Mucosa of descending colon (tissue), 3 donors: ENCODE results near the gene PEPD. TPM values are rescaled to one million over a fixed set of nuclear protein-coding genes. Genes with fewer than 3 reads are reported as not detected.

ENCODE experiments used
- ATAC-seq: fragments of 200-7000 bp; cut with Tn5 transposase; one replicate; pipeline ENCODE4 v1.9.1; 2020; ENCODE audit warnings: mild to moderate bottlenecking, moderate library complexity
- DNase-seq, 3 donors: peaks; one replicate each; pipeline ENCODE4 v3.0.0-alpha.2; 2020
- H3K36me3 ChIP-seq: fragments of 200-600 bp; one replicate; pipeline ENCODE4 v1.8.0; 2021; ENCODE audit warnings: low read depth, mild to moderate bottlenecking
- H3K4me1 ChIP-seq: fragments of 200-600 bp; one replicate; pipeline ENCODE4 v1.8.0; 2021; ENCODE audit warnings: low read depth, mild to moderate bottlenecking
- H3K4me3 ChIP-seq: fragments of 200-600 bp; one replicate; pipeline ENCODE4 v1.8.0; 2021; ENCODE audit warnings: mild to moderate bottlenecking
- H3K9me3 ChIP-seq: fragments of 200-600 bp; one replicate; pipeline ENCODE4 v1.8.0; 2021; ENCODE audit warnings: mild to moderate bottlenecking
- intact Hi-C, 2 donors: fragments of 100-400 bp; cut with DNase I in 1 of 2; cut with micrococcal nuclease in 1 of 2; formaldehyde crosslinking; loops; one replicate each; pipeline versions ENCODE4 v1.11.0 to v1.11.1; 2022; cut with DNase I, micrococcal nuclease
- total RNA-seq, 3 donors: library from RNA; stranded (reverse); fragmentation: NEBNext Ultra II Directional in 2 of 3; extraction: Animal tissue kit (Norgen Biotek cat#: 25700) in 2 of 3; gene quantifications; one replicate each; pipeline versions ENCODE4 v1.2.1 to v1.2.4, GENCODE V29; 2021 to 2023
- TF ChIP-seq, protein P1 (sequence below): fragments of 200-600 bp; IDR thresholded peaks from one replicate; pipeline ENCODE4 v1.8.0; 2022; ENCODE audit warnings: antibody characterized with exemption, mild to moderate bottlenecking
- donor health status: DM: no; HTN: no; CAD: no; lungs with moderate emphysema.
- donor health status: DM: no; HTN: no; CAD: no.
- donor health status: DM: no; HTN: yes; CAD: no.

Gene PEPD
- total RNA-seq, 3 donors from 2014 or later: 40.4 to 91.5 (median 79.1) TPM

DNA sequence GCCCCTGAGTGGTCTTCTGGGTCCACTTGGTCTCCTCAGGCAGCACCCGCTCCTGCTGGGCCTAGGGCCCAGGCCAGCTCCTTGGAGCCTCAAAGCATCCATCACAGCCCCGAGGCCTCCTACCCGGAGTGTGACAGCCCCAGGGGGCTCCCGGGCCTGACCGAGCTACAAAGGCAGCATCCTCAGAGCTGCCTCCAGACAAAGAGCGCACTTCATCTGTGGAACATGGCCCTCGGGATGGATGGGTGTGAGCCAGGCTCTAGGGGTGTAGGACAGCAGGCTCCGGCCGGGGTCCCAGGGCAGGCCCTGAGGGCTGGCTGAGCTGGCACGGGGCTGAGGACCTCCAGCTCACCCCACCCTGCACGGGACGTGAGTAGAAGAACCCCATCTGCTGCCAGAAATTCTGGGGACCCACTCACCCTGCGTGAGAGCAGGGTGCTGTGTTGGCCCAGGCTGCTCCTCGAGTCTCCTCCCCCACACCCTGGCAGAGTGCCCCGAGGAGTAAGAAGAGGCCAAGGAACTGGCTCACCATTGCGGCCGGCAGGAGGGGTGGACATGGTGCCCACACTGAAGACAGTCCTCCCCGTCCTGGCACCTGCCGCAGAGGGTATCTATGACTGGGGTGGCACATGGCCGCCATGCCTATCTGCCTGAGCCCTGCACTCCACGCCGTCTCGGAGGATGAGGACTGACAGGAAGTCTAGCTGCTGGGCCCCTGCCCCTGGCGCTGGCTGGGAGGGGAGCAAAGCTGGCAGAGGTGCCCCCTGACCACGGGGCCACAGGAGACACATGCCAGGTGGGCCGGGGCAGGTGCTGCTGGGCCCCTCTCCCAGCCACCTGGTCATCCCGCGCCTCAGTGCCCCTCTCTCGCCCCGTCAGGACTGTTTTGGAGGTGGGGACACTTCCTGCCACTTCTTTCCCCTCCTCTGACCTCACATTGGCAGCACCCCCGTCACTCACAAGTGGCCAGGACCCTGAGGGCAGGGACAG lies 125.7 kb downstream of the PEPD start:
- no peaks in the 10 kb centered on the region for H3K36me3 ChIP-seq
- DNase-seq: peak in 2 of 3 donors; percentile 36 to 66
- TF ChIP-seq, protein P1, sequence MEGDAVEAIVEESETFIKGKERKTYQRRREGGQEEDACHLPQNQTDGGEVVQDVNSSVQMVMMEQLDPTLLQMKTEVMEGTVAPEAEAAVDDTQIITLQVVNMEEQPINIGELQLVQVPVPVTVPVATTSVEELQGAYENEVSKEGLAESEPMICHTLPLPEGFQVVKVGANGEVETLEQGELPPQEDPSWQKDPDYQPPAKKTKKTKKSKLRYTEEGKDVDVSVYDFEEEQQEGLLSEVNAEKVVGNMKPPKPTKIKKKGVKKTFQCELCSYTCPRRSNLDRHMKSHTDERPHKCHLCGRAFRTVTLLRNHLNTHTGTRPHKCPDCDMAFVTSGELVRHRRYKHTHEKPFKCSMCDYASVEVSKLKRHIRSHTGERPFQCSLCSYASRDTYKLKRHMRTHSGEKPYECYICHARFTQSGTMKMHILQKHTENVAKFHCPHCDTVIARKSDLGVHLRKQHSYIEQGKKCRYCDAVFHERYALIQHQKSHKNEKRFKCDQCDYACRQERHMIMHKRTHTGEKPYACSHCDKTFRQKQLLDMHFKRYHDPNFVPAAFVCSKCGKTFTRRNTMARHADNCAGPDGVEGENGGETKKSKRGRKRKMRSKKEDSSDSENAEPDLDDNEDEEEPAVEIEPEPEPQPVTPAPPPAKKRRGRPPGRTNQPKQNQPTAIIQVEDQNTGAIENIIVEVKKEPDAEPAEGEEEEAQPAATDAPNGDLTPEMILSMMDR: no peak
- H3K9me3 ChIP-seq: no peaks in the 10 kb centered on the region
- peaks cover 26% of the 10 kb centered on the region for H3K4me1 ChIP-seq
- no peak for ATAC-seq
- H3K4me3 ChIP-seq: no peak overlapping the region
- intact Hi-C loops: no loop called here

DNA sequence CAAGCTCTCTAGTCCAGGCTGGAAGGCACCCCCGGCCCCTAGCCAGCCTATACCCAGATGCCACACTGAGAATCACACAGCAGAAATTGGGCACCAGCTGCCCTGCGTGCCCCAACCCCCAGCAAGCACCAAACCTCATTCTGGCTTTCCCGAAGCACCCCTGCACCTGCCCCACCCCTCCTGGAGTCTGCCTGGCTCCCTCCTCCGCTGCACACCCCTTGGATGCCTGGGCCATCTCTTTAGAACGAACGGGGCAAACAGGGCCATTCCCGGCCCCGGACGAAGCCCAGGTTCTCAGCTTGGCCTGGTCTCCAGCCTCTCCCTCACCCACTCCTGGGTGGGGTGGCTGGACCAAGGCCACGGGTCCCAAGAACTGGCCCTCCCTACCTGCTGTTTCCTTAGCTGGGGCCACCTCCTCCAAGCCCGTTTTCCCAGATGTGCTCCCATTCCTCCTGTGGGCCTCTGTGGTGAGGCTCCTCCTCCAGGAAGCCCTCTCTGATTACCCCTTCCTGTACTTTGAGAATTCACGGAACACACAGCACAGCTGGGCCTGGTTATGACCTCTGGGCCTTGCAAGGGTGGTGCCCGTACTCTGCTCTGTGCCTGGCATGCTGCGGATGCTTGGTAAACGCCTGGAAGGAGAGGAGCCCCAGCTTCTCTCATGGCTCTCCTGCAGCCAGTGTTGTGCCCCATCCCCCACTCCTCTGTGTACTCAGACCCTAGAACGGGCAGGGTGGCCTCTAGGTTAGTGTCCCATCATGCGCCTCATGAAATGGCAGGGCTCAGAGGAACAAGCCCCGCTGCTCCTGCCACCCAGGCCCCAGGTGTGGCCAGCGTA lies 126.6 kb downstream of the PEPD start:
- intact Hi-C loops: no loop called here
- Histone ChIP-seq H3K4me3 (no peak overlapping the region), H3K9me3 (no peaks in the 10 kb centered on the region), H3K36me3 (no peaks in the 10 kb centered on the region), H3K4me1 (peaks cover 32% of the 10 kb centered on the region)
- TF ChIP-seq, protein P1: no peak
- ATAC-seq: peak; percentile 46
- peak in 2 of 3 donors; percentile 33 to 55 for DNase-seq

DNA sequence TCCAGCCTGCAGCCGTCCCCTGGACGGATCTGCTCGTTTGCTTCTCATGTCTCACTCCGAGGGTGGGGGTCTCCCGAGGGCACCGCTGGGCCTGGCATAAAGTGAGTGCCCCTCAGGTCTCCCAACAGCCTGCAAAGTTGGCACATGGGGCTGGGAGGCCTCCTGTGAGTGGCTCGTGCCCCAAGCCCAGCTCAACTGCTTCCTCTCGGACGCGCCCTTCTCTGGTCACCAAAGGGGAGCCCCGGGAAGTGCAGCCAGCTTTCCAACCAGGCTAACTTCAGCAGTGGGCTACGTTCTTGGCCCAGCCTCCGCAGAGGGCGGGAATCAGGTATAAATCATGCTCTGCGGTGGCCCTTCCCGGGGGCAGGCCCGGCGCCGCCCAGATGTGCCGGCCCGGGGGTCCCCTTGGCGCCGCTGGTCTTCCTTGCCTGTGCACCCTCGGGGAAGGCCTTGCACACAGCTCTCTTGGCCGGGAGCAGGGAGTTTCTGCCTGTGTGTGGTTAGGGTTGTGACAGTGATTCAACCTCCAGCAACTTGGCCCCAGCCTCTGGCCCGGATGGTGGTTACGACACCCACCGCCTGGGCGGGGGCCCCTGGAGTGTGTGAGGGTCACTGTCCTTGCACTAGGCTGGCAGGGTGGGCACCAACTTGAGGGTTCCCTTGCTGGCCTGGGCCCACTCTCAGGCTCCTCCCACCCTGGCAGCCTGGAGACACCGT lies 127.4 kb downstream of the PEPD start:
- Histone ChIP-seq H3K4me1 (peaks cover 40% of the 10 kb centered on the region), H3K9me3 (no peaks in the 10 kb centered on the region), H3K36me3 (no peaks in the 10 kb centered on the region), H3K4me3 (no peak overlapping the region)
- DNase-seq: peak in 2 of 3 donors; percentile 45 to 69
- intact Hi-C loops: no loop called here
- TF ChIP-seq, protein P1: no peak
- peak; percentile 10 for ATAC-seq

DNA sequence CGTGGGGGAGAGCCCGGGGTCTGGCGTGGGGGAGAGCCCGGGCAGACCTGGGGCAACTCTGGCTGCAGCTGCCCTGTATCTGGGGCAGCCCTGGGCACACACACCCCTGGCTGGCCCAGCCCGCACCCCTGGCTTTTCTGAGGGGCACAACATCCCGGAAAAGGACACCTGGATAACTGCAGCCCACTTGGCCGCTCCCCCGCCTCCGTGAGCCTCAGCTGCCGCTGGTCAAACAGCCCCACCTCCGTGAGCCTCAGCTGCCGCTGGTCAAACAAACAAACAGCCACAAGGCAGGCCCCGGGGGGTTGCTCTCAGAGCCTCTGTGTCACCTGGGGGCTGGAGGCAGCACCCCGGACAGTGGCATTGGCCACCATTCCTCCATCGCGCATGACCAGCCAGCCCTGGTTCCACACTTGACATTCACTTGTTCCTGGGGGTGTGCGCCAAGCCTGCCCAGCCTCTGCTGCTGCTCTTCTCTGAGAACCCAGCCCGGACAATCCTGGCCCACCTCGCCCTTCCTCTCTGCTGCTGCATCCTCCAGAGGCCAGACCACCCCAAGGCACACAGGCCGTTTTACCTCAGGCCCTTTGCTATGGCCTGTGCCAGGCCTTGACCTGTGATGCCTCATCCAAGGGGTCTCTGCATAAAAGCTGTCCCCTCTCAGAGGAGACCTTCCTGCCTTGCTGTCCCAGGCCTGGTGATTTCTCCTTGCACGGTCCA lies 128.1 kb downstream of the PEPD start:
- no peaks in the 10 kb centered on the region for H3K9me3 ChIP-seq

More for the DNA sequence above, 128.1 kb downstream of the PEPD start:
- H3K36me3 ChIP-seq: no peaks in the 10 kb centered on the region
- no peak overlapping the region for H3K4me3 ChIP-seq
- TF ChIP-seq, protein P1: no peak
- H3K4me1 ChIP-seq: peaks cover 44% of the 10 kb centered on the region
- ATAC-seq (no peak), DNase-seq (peak in 2 of 3 donors; percentile 31 to 49)
- intact Hi-C loops: no loop called here
